ENCODE results near the gene SH3GLB2.
"Not testable (repeated sequence)": the region's sequence is repeated elsewhere in the genome, so short reads cannot be mapped to it uniquely, and the experiment has no call there.

Gene SH3GLB2

GRCh38 chr9:129014608-129015007 lies 13.5 kb downstream of the SH3GLB2 start:
- no peak for DNase-seq (ENCODE audit: low read depth)

GRCh38 chr9:129014124-129014523 lies 14.0 kb downstream of the SH3GLB2 start:
- DNase-seq (ENCODE audit: low read depth), result no peak

- no peak for DNase-seq (ENCODE audit: low read depth)
Observed at GRCh38 chr9:129013674-129014073, 14.5 kb downstream of the SH3GLB2 start.

GRCh38 chr9:129012893-129013448 lies 15.2 kb downstream of the SH3GLB2 start:
- DNase-seq (ENCODE audit: low read depth), result no peak

GRCh38 chr9:129012343-129012742 lies 15.8 kb downstream of the SH3GLB2 start:
- no peak for DNase-seq (ENCODE audit: low read depth)

DNA sequence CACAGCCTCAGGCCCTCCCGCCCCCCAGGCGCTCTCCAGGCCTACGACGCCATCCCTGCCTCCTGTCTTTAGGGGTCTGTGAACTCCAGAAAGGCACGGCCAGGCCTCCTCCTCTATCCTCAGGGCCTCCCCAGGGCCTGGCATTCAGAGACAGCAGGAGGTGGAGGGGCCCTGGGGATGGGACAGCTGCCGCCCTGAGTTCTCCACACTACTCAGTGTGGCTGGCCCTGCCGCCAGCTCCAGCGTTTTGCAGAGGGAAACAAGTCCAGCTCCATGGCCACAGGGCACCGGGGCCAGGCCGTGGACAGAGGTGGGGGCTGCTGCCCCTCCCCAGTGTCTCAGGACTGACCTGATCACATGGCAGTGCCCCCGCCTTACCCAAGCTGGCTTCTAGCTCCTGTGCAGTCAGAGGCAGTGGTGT lies 16.4 kb downstream of the SH3GLB2 start:
- DNase-seq (ENCODE audit: low read depth), result no peak

DNA sequence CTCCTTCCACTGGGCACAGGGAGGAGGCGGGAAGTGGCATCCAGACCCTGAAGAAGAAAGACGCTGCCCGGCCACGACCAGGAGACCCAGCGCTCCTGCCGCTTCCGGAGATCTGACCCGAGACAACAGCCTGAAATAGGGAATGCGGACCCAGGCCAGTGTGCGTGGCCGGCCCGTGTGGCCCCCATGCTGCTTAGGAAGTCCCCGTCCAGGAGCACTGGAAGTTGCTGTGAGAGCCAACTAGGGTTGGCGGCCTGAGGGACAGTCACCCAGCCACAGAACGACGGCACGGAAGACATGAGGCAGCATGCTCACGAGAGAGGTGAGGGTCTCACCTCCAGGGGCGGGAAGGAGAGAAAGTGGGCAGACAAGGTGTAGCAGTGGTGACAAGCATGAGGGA lies 17.0 kb downstream of the SH3GLB2 start:
- DNase-seq (ENCODE audit: low read depth), result no peak

- no peak for DNase-seq (ENCODE audit: low read depth)
Observed at GRCh38 chr9:129010267-129010975, 17.7 kb downstream of the SH3GLB2 start.

DNA sequence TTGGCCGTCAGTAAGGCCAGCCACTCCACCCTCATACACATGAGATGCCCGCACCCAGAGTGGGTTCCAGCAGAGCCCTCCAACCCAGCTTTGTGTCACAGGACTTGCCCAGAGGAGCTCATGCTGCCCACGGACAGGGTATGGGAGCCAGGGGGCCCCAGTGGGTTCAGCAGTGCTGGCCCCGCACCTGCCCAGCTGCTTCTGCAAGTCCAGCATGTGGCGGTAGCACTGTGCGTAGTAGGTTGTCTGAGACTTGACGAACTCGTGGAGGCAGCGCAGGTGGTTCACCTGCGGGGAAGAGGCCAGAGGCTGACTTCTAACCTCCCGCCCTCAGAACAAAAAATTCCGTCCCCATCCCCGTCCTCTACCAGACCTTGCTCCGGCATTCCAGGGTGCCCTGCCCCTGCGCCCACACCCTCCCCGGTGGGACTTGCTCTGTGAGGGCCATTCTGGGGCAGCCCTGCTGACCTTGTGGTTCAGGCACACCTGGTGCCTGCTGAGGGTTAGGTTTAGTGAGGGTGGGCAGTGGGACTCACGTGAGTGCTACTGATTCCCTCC lies 18.5 kb downstream of the SH3GLB2 start:
- no peak for DNase-seq (ENCODE audit: low read depth)

DNA sequence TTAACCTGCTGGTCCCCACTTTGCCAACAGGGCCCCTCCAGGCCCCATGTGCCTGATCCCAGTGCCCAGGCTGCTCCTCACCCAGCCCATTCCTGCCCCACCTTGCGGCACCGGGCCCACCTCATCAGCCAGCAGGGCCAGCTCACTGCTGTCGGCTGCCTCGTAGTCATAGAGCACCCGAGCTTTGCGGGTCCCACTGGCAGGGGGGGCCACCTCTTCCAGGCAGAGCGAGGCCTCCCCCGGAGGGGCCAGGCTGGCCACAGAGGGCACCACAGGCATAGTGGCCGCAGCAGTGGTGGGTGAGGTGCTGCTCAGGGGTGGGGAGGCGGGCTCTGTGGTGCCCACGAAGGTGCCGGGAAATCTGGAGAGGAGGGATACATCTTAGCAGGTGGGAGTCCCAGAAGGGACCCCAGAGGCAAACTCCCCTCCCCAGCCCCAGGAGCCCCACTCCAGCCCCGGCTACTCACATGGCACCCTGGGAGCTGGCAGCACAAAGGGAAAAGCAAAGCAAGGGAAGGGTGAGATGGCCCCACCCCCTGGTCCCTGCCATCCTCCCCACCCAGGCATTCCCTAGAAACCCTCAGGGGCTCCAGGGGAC lies 19.0 kb downstream of the SH3GLB2 start:
- no peak for DNase-seq (ENCODE audit: low read depth)

GRCh38 chr9:129008469-129008965 lies 19.6 kb downstream of the SH3GLB2 start:
- DNase-seq (ENCODE audit: low read depth), result no peak

- DNase-seq (ENCODE audit: low read depth), result no peak
Observed at GRCh38 chr9:129007766-129008468, 20.2 kb downstream of the SH3GLB2 start.

DNA sequence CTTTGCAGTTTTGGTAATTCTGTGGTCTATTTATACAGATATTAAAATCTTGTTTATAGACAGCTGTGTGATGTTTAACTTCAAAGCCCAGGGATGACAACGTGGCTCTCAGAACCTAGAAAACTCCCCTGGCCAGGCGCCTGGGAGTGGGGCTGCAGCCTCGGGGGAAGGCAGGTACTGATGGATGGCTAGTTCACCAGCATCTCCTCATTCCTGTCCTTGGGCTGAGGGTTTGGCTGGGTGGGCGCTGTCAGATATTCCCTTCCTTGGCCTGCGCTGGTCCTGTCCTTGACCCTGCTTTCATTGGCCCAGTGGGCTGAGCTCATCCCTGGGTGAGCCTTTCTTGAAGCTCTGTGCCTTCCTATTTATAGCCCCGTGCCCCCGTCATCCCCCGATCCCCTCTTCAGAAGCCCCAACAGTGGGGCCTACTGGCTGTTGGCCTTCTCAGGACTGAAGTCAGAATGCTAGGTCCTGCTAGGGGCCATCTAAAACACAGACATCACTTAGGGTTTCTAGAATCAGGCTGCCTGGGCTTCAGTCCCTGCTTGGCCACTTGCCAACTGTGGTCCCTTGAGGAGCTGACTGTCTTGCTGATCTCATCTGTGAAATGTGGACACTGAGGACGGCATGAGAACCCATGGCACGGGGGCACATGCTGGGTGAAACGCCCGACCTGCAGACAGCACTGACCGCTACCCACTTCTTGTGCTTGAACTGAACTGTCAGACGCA lies 20.9 kb downstream of the SH3GLB2 start:
- no peak for DNase-seq (ENCODE audit: low read depth)

- DNase-seq (ENCODE audit: low read depth), result peak; percentile 39
Observed at GRCh38 chr9:129006328-129007034, 21.6 kb downstream of the SH3GLB2 start.

DNA sequence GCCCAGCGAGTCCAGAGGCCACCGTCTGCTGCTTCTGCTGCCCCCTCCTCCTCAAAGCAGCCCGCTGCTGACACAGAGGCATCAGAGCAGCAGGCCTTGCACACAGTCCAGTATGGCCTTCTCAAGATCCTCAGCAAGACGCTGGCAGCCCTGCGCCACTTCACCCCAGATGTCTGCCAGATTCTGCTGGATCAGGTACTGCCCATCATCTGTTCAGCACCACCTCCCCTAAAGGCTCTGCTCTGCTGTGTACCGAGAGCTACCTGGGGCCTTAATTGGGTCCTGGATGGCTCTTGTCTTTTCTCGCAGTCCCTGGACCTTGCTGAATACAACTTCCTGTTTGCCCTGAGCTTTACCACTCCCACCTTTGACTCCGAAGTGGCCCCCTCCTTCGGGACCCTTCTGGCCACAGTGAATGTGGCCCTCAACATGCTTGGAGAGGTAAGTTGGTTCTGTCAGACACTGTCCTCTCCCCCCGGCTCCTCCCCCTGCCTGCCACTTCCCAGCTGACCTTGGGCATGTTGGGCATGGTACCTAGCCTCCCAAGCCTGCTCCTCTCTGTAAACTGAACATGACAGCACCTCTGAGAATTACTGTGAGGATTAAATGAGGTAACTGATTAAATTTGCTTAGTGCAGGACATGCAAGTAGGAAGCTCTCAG lies 22.7 kb downstream of the SH3GLB2 start:
- no peak for DNase-seq (ENCODE audit: low read depth)

DNA sequence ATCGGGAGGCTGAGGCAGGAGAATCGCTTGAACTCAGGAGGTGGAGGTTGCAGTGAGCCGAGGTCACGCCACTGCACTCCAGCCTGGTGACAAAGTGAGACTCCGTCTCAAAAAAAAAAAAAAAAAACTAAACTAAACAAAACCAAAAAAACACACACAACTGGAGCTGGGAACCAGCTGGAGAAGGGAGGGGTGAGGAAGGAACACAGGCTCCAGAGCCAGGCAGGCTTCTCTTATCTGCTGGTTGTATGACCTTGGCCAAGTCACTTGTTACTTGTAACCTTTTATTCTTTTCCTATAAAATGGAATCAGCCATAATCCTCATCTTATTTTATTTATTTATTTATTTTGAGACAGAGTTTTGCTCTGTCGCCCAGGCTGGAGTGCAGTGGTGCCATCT lies 24.0 kb downstream of the SH3GLB2 start:
- not testable (repeated sequence) for DNase-seq (ENCODE audit: low read depth)

- no peak for DNase-seq (ENCODE audit: low read depth)
Observed at GRCh38 chr9:129002992-129003391, 25.1 kb downstream of the SH3GLB2 start.

DNA sequence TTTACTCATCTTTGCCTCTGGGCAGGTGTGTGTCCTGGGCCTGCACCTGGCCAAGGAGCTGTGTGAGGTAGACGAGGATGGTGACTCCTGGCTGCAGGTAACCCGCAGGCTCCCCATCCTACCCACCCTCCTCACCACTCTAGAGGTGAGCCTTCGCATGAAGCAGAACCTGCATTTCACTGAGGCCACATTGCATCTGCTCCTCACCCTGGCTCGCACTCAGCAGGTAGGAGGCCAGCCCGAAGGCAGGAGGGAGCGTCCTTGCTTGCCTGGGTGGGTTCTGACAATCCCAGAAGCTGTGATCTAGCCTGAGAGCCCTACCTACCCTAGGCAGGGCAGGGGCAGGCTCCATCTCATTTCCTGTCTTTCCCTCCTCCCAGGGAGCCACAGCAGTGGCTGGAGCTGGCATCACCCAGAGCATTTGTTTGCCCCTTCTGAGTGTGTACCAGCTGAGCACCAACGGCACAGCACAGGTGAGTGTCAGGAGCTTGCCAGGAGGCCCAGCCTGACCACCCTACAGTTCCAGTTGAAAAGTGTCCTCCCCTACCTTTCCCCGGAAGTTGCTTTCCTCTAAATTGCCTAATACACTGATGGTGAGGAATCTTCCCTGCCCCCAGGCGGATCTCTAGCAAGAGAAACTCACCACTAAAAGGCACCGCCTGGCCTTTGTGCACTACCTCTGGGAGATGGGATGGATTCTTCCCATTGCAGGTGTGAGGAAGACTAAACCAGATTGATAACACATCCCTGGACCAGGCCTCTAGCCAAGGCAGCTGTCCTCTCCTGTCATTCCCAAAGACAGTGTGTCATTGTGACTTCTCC lies 26.4 kb downstream of the SH3GLB2 start:
- DNase-seq (ENCODE audit: low read depth), result no peak

- no peak for DNase-seq (ENCODE audit: low read depth)
Observed at GRCh38 chr9:128999581-129000206, 28.4 kb downstream of the SH3GLB2 start.

Data from activated T-cell treated with anti-CD3 and anti-CD28 coated beads for 24 hours (primary cell).